Sigmoid colon (tissue), 7 donors: ENCODE results near the gene ACOXL. TPM values are rescaled to one million over a fixed set of nuclear protein-coding genes. Genes with fewer than 3 reads are reported as not detected.

ENCODE experiments used
- DNase-seq: peaks from one replicate; pipeline ENCODE4 v3.0.0-alpha.2; 2019
- H3K27ac ChIP-seq, 4 donors: fragments of 200-600 bp; sonication (generic); one replicate each; pipeline ENCODE4 v1.5.1; 2016 to 2019; ENCODE audit warnings: mild to moderate bottlenecking in 1 of 4
- H3K27me3 ChIP-seq, 3 donors: fragments of 200-600 bp; sonication (generic); one replicate each; pipeline ENCODE4 v1.5.1; 2019; ENCODE audit warnings: mild to moderate bottlenecking in 1 of 3
- H3K36me3 ChIP-seq, 4 donors: fragments of 200-600 bp; sonication (generic); one replicate each; pipeline ENCODE4 v1.5.1; 2016 to 2019
- H3K4me1 ChIP-seq, 4 donors: fragments of 200-600 bp; sonication (generic); one replicate each; pipeline ENCODE4 v1.5.1; 2017 to 2019
- H3K4me3 ChIP-seq, 4 donors: fragments of 200-600 bp; sonication (generic); one replicate each; pipeline ENCODE4 v1.5.1; 2017 to 2019; ENCODE audit warnings: mild to moderate bottlenecking in 2 of 4, moderate library complexity in 1 of 4
- H3K9me3 ChIP-seq, 4 donors: fragments of 200-600 bp in 3 of 4; sonication (generic) in 3 of 4; one replicate each; pipeline versions ENCODE4 v1.5.1 to v1.6.1; 2013 to 2019
- CTCF ChIP-seq, 4 experiments: fragments of 450-650 bp in 3 of 4; fragments of 200-600 bp in 1 of 4; IDR thresholded peaks; one replicate each; pipeline ENCODE4 v1.5.1; 2016 to 2019; ENCODE audit warnings: antibody characterized with exemption in 4 of 4, mild to moderate bottlenecking in 3 of 4, moderate library complexity in 2 of 4
- EP300 ChIP-seq, 4 donors: sonication (generic); formaldehyde crosslinking; IDR thresholded peaks; one replicate each; pipeline ENCODE4 v1.6.1; 2017; ENCODE audit warnings: antibody characterized with exemption in 4 of 4
- POLR2A ChIP-seq, 2 donors: fragments of 450-650 bp; IDR thresholded peaks; one replicate each; pipeline ENCODE4 v1.6.1; 2016; ENCODE audit warnings: antibody characterized with exemption in 2 of 2, mild to moderate bottlenecking in 2 of 2, moderate library complexity in 2 of 2
- POLR2AphosphoS5 ChIP-seq, 4 donors: sonication (generic); formaldehyde crosslinking; IDR thresholded peaks; one replicate each; pipeline ENCODE4 v1.6.1; 2017; ENCODE audit warnings: antibody characterized with exemption in 4 of 4
- WGBS, 2 donors: extraction: QIAGEN DNeasy Blood & Tissue Kit; methylation state at CpG; one replicate each; pipeline ENCODE4 v1.1.7; 2013; 5-methylcytosine and 5-hydroxymethylcytosine counted together
- intact Hi-C: fragments of 100-400 bp; cut with DNase I; formaldehyde crosslinking; loops from one replicate; pipeline ENCODE4 v1.15.1; 2023
- polyA plus RNA-seq, 3 donors: library from polyadenylated mRNA; stranded (reverse); fragments of 200-250 nt; gene quantifications; one replicate each; pipeline ENCODE4 v1.2.3, GENCODE V29; 2013
- total RNA-seq, 4 donors: library from RNA; depleted of rRNA; stranded (reverse); fragments of >200 nt; gene quantifications; one replicate each; pipeline ENCODE4 v1.1.0, GENCODE V29; 2016
- donor health status: healthy with polysubstance abuse.
- donor health status: Bipolar disorder and iron deficiency.
- donor health status: healthy.

Gene ACOXL
- total and polyA plus RNA-seq, 7 donors: 0.45 TPM; not detected in 6

GRCh38 chr2:111162718-111163331, 430.5 kb downstream of the ACOXL start:
- no peak for DNase-seq
- WGBS, 2 donors: 16 to 25% methylated on average over 12 of the region's 12 CpGs
- H3K4me1 ChIP-seq: peaks cover 0 to 20% (median 11%) of the 10 kb centered on the region in 4 donors
- intact Hi-C loops: no loop called here
- no peaks in the 10 kb centered on the region for H3K27me3 ChIP-seq
- no peak overlapping the region for H3K4me3 ChIP-seq
- H3K9me3 ChIP-seq: no peaks in the 10 kb centered on the region
- H3K27ac ChIP-seq: no peak overlapping the region
- H3K36me3 ChIP-seq: peaks cover 0 to 12% (median 0%) of the 10 kb centered on the region in 4 donors
- TF ChIP-seq CTCF (IDR thresholded peaks at IDR 0.05) (no peak), POLR2AphosphoS5 (IDR thresholded peaks at IDR 0.05) (no peak), POLR2A (IDR thresholded peaks at IDR 0.05) (no peak), EP300 (IDR thresholded peaks at IDR 0.05) (no peak)

GRCh38 chr2:111164078-111164477, 431.7 kb downstream of the ACOXL start:
- H3K27me3 ChIP-seq: no peaks in the 10 kb centered on the region
- H3K9me3 ChIP-seq: no peaks in the 10 kb centered on the region
- peaks cover 0 to 12% (median 0%) of the 10 kb centered on the region in 4 donors for H3K36me3 ChIP-seq
- no peak overlapping the region for H3K4me3 ChIP-seq
- TF ChIP-seq CTCF (IDR thresholded peaks at IDR 0.05) (no peak), EP300 (IDR thresholded peaks at IDR 0.05) (no peak), POLR2AphosphoS5 (IDR thresholded peaks at IDR 0.05) (no peak), POLR2A (IDR thresholded peaks at IDR 0.05) (no peak)
- peaks cover 0 to 27% (median 15%) of the 10 kb centered on the region in 4 donors for H3K4me1 ChIP-seq
- no peak for DNase-seq
- intact Hi-C loops: no loop called here
- H3K27ac ChIP-seq: no peak overlapping the region
- WGBS, 2 donors: 95 to 98% methylated on average over 12 of the region's 12 CpGs

DNA sequence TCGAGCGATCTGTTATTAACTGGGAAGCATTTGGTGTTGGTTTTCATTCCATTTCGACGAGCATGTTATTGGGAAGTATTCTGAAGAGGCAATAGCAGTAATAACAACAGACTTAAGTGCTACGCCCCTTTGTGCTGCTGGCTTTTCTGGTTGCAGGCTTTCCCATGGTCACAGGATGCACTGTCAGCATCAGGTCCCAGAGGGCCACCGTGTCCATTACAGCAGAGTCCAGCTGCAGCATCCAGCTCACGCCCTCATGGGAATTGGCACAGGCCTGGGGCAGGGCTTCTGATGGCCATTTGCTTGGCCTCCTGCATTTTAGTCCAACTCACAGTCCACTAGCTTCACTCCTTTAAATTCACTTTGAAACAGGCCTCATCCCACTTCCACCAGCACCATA, 432.7 kb downstream of the ACOXL start:
- 88 to 91% methylated on average over 7 of the region's 7 CpGs for WGBS, 2 donors
- DNase-seq: no peak
- Histone ChIP-seq H3K27me3 (no peaks in the 10 kb centered on the region), H3K4me3 (no peak overlapping the region), H3K27ac (no peak overlapping the region), H3K36me3 (peaks cover 0 to 12% (median 0%) of the 10 kb centered on the region in 4 donors), H3K9me3 (no peaks in the 10 kb centered on the region), H3K4me1 (peaks cover 0 to 27% (median 15%) of the 10 kb centered on the region in 4 donors)
- TF ChIP-seq POLR2AphosphoS5 (IDR thresholded peaks at IDR 0.05) (no peak), CTCF (IDR thresholded peaks at IDR 0.05) (no peak), EP300 (IDR thresholded peaks at IDR 0.05) (no peak), POLR2A (IDR thresholded peaks at IDR 0.05) (no peak)
- intact Hi-C loops: no loop called here

DNA sequence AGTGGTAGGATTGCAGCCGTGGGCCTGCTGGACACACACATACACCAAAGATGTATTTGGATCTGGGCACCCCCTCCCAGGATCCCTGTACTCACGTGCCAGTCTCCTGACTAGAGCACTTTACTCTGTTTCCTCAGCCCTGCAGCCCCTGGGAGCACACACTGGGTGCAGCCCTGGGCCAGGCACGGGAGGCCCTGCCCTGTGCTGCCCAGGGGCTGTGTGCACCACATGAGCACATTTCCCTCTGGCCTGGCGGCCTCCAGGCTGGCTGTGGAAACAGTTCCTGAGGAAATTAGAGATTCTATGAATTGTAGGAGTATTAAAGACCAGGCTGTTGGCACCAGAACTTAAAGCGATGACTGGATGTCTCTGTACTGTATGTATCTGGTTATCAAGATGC, 433.7 kb downstream of the ACOXL start:
- intact Hi-C loops: no loop called here
- Histone ChIP-seq H3K4me3 (no peak overlapping the region), H3K27ac (no peak overlapping the region), H3K9me3 (no peaks in the 10 kb centered on the region), H3K36me3 (peaks cover 0 to 12% (median 0%) of the 10 kb centered on the region in 4 donors), H3K27me3 (no peaks in the 10 kb centered on the region), H3K4me1 (peaks cover 0 to 18% (median 12%) of the 10 kb centered on the region in 4 donors)
- WGBS, 2 donors: 95% methylated on average over 5 of the region's 5 CpGs
- no peak for DNase-seq
- no peak for TF ChIP-seq POLR2AphosphoS5 (IDR thresholded peaks at IDR 0.05)
- TF ChIP-seq CTCF (IDR thresholded peaks at IDR 0.05): no peak
- TF ChIP-seq POLR2A (IDR thresholded peaks at IDR 0.05): no peak
- TF ChIP-seq EP300 (IDR thresholded peaks at IDR 0.05): no peak
